OCI-LY7 (cell line): ENCODE results near the gene OR6K6.

Experiments used
- EZH2phosphoT487 ChIP-seq: fragments of 200-600 bp; sonication (generic); IDR thresholded peaks from 2 replicates; pipeline ENCODE4 v1.6.1; 2018; ENCODE audit warnings: low read depth, borderline replicate concordance, mild to moderate bottlenecking, mixed run types, antibody characterized with exemption, low read length, moderate library complexity, mixed read lengths
- TF ChIP-seq, protein P1 (sequence below): fragments of 200-600 bp; sonication (generic); conservative IDR thresholded peaks from 2 replicates; pipeline ENCODE4 v1.5.1; 2014; ENCODE audit warnings: mild to moderate bottlenecking, antibody characterized with exemption, low read length, moderate library complexity, mixed read lengths

DNA sequence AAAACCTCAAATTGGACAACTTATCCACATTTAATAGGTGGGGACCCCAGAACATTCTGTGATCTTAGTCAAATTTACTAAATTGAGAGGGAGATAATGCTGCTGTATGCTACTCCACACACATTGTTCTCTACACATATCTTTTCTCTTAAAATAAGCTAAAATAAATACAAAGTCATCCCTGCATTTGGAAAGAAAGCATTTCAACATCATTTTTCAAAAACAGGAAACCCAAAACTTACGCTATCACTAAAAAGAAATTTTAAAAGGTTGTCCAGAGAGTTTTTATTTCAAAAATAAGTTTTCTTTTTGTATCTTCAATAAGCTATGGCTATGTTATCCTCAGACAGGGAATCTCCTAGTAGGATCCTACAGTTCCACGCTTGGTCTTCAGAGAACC, 46.0 kb downstream of the OR6K6 start:
- TF ChIP-seq EZH2phosphoT487, result no peak
- TF ChIP-seq, protein P1, sequence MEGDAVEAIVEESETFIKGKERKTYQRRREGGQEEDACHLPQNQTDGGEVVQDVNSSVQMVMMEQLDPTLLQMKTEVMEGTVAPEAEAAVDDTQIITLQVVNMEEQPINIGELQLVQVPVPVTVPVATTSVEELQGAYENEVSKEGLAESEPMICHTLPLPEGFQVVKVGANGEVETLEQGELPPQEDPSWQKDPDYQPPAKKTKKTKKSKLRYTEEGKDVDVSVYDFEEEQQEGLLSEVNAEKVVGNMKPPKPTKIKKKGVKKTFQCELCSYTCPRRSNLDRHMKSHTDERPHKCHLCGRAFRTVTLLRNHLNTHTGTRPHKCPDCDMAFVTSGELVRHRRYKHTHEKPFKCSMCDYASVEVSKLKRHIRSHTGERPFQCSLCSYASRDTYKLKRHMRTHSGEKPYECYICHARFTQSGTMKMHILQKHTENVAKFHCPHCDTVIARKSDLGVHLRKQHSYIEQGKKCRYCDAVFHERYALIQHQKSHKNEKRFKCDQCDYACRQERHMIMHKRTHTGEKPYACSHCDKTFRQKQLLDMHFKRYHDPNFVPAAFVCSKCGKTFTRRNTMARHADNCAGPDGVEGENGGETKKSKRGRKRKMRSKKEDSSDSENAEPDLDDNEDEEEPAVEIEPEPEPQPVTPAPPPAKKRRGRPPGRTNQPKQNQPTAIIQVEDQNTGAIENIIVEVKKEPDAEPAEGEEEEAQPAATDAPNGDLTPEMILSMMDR, result no peak
